Stomach (tissue), 9 donors: ENCODE results near the gene PLXNB3. TPM values are rescaled to one million over a fixed set of nuclear protein-coding genes. Genes with fewer than 3 reads are reported as not detected.
A peak's percentile ranks its signal among the peaks of the same experiment; 100 is the strongest.

ENCODE experiments used
- DNase-seq, 2 donors: peaks; one replicate each; pipeline versions ENCODE4 v3.0.0 to v3.0.0-alpha.2; 2013 to 2019
- H3K27ac ChIP-seq, 5 donors: fragments of 200-600 bp in 4 of 5; sonication (generic) in 4 of 5; one replicate each; pipeline ENCODE4 v1.5.1; 2013 to 2019; ENCODE audit warnings: mild to moderate bottlenecking in 1 of 5, moderate library complexity in 1 of 5
- H3K27me3 ChIP-seq, 3 donors: fragments of 200-600 bp; sonication (generic); one replicate each; pipeline ENCODE4 v1.5.1; 2017 to 2019; ENCODE audit warnings: mixed run types in 1 of 3
- H3K36me3 ChIP-seq, 4 donors: fragments of 200-600 bp; sonication (generic); 1 replicate in 3 of 4; 2 replicates in 1 of 4; pipeline ENCODE4 v1.5.1; 2016 to 2019
- H3K4me1 ChIP-seq, 4 donors: fragments of 200-600 bp; sonication (generic); one replicate each; pipeline ENCODE4 v1.5.1; 2016 to 2019
- H3K4me3 ChIP-seq, 4 donors: fragments of 200-600 bp; sonication (generic) in 3 of 4; one replicate each; pipeline ENCODE4 v1.5.1; 2016 to 2019; ENCODE audit warnings: mild to moderate bottlenecking in 1 of 4
- H3K9me3 ChIP-seq, 4 donors: fragments of 200-600 bp; sonication (generic); one replicate each; pipeline ENCODE4 v1.5.1; 2016 to 2019
- CTCF ChIP-seq, 7 experiments: fragments of 450-650 bp in 4 of 7; fragments of 200-600 bp in 3 of 7; sonication (generic) in 3 of 7; IDR thresholded peaks; one replicate each; pipeline ENCODE4 v1.5.1; 2016 to 2019; ENCODE audit warnings: antibody characterized with exemption in 7 of 7, control low read depth in 2 of 7, mild to moderate bottlenecking in 1 of 7
- EP300 ChIP-seq: sonication (generic); formaldehyde crosslinking; IDR thresholded peaks from one replicate; pipeline ENCODE4 v1.6.1; 2017; ENCODE audit warnings: antibody characterized with exemption
- POLR2A ChIP-seq, 4 donors: fragments of 450-650 bp; IDR thresholded peaks; one replicate each; pipeline ENCODE4 v1.6.1; 2016; ENCODE audit warnings: antibody characterized with exemption in 4 of 4, control low read depth in 2 of 4, mild to moderate bottlenecking in 1 of 4, moderate library complexity in 1 of 4
- POLR2AphosphoS5 ChIP-seq, 3 donors: sonication (generic); formaldehyde crosslinking; IDR thresholded peaks; one replicate each; pipeline ENCODE4 v1.6.1; 2016; ENCODE audit warnings: antibody characterized with exemption in 3 of 3
- WGBS, 5 donors: extraction: QIAGEN DNeasy Blood & Tissue Kit in 3 of 5; methylation state at CpG; one replicate each; pipeline versions ENCODE4 v1.1.5 to v1.1.7; 2013 to 2018; 5-methylcytosine and 5-hydroxymethylcytosine counted together
- intact Hi-C: fragments of 100-400 bp; cut with DNase I; formaldehyde crosslinking; loops from one replicate; pipeline ENCODE4 v1.15.1; 2023; ENCODE audit warnings: low total_unique reads
- polyA plus RNA-seq, 3 donors: library from polyadenylated mRNA; stranded (reverse); fragments of 200-250 nt; gene quantifications; one replicate each; pipeline ENCODE4 v1.2.3, GENCODE V29; 2013
- total RNA-seq, 5 donors: library from RNA; depleted of rRNA; stranded (reverse); fragments of >200 nt; gene quantifications; one replicate each; pipeline versions ENCODE4 v1.1.0 to v1.2.3, GENCODE V29; 2014 to 2016
- donor health status: healthy with polysubstance abuse.
- donor health status: Bipolar disorder and iron deficiency.
- donor health status: healthy.

Gene PLXNB3
- total and polyA plus RNA-seq, 8 donors, result 1.8 to 49.2 (median 8.9) TPM

- H3K27ac ChIP-seq, result no peak overlapping the region
- intact Hi-C loops, result no loop called here
- no peak overlapping the region for H3K4me3 ChIP-seq
- H3K9me3 ChIP-seq, result peaks cover 0 to 15% (median 4%) of the 10 kb centered on the region in 4 donors
- no peak for TF ChIP-seq CTCF (IDR thresholded peaks at IDR 0.05)
- TF ChIP-seq POLR2AphosphoS5 (IDR thresholded peaks at IDR 0.05), result no peak
- no peak for TF ChIP-seq EP300
- TF ChIP-seq POLR2A (IDR thresholded peaks at IDR 0.05), result no peak
- peaks cover 10 to 58% (median 53%) of the 10 kb centered on the region in 4 donors for H3K36me3 ChIP-seq
- DNase-seq, result no peak
- H3K4me1 ChIP-seq, result peaks cover 11 to 27% (median 15%) of the 10 kb centered on the region in 4 donors
- peaks cover 0 to 5% (median 0%) of the 10 kb centered on the region in 3 donors for H3K27me3 ChIP-seq
- 33 to 67% (median 52%) methylated on average over 1 to 2 of the region's 2 CpGs for WGBS, 5 donors
Observed at GRCh38 chrX:153719701-153720100, 44.3 kb upstream of the PLXNB3 start.

- intact Hi-C loops, result no loop called here
- peaks cover 0 to 15% (median 4%) of the 10 kb centered on the region in 4 donors for H3K9me3 ChIP-seq
- DNase-seq, result peak in 1 of 2 donors; percentile 52
- peaks cover 5 to 33% (median 30%) of the 10 kb centered on the region in 4 donors for H3K36me3 ChIP-seq
- TF ChIP-seq POLR2A (IDR thresholded peaks at IDR 0.05) (no peak), CTCF (IDR thresholded peaks at IDR 0.05) (no peak), EP300 (no peak), POLR2AphosphoS5 (IDR thresholded peaks at IDR 0.05) (no peak)
- peaks cover 41 to 57% (median 44%) of the 10 kb centered on the region in 4 donors for H3K4me1 ChIP-seq
- 20 to 56% (median 27%) methylated on average over 11 to 12 of the region's 12 CpGs for WGBS, 5 donors
- H3K4me3 ChIP-seq, result peak overlapping the region; percentile 58 to 74 (median 70)
- H3K27me3 ChIP-seq, result peaks cover 0 to 5% (median 0%) of the 10 kb centered on the region in 3 donors
- H3K27ac ChIP-seq, result peak overlapping the region; percentile 80 to 91 (median 88)
Observed at GRCh38 chrX:153722704-153723350, 41.2 kb upstream of the PLXNB3 start.

- 0 to 40% (median 2%) methylated on average over 6 to 78 of the region's 78 CpGs for WGBS, 5 donors
- peak; percentile 48 to 67 for DNase-seq
- peaks cover 5 to 26% (median 23%) of the 10 kb centered on the region in 4 donors for H3K36me3 ChIP-seq
- H3K4me1 ChIP-seq, result peaks cover 46 to 64% (median 51%) of the 10 kb centered on the region in 4 donors
- H3K4me3 ChIP-seq, result peak overlapping the region; percentile 58 to 74 (median 70)
- H3K9me3 ChIP-seq, result peaks cover 0 to 15% (median 4%) of the 10 kb centered on the region in 4 donors
- H3K27ac ChIP-seq, result peak overlapping the region; percentile 80 to 91 (median 88)
- intact Hi-C loops, result no loop called here
- TF ChIP-seq POLR2AphosphoS5 (IDR thresholded peaks at IDR 0.05) (no peak), EP300 (no peak), CTCF (IDR thresholded peaks at IDR 0.05) (no peak), POLR2A (IDR thresholded peaks at IDR 0.05) (no peak)
- peaks cover 0 to 5% (median 0%) of the 10 kb centered on the region in 3 donors for H3K27me3 ChIP-seq
Observed at GRCh38 chrX:153723351-153724251, 40.4 kb upstream of the PLXNB3 start.
